IPS-11a (cell line): Measurements from ENCODE around the gene IGF2BP3.

Experiments used
- H3K4me3 ChIP-seq: one replicate; pipeline ENCODE4 v1.5.1; 2013; ENCODE audit warnings: low read depth, low read length, control low read depth

The IGF2BP3 gene

GRCh38 chr7:23272275-23272674, 198.0 kb downstream of the IGF2BP3 start:
- no peak overlapping the region for H3K4me3 ChIP-seq

GRCh38 chr7:23268746-23269145, 201.5 kb downstream of the IGF2BP3 start:
- H3K4me3 ChIP-seq, result no peak overlapping the region

- H3K4me3 ChIP-seq, result no peak overlapping the region
Observed at GRCh38 chr7:23268167-23268566, 202.1 kb downstream of the IGF2BP3 start.

GRCh38 chr7:23267357-23267756, 202.9 kb downstream of the IGF2BP3 start:
- no peak overlapping the region for H3K4me3 ChIP-seq

GRCh38 chr7:23266918-23267317, 203.4 kb downstream of the IGF2BP3 start:
- H3K4me3 ChIP-seq, result no peak overlapping the region

GRCh38 chr7:23264916-23265458, 205.3 kb downstream of the IGF2BP3 start:
- no peak overlapping the region for H3K4me3 ChIP-seq

GRCh38 chr7:23261843-23262452, 208.3 kb downstream of the IGF2BP3 start:
- H3K4me3 ChIP-seq, result no peak overlapping the region

GRCh38 chr7:23260371-23260770, 209.9 kb downstream of the IGF2BP3 start:
- H3K4me3 ChIP-seq, result no peak overlapping the region
